SK-N-SH (cell line): Measurements from ENCODE around the gene ZNRF4. TPM values are rescaled to one million over a fixed set of nuclear protein-coding genes. Genes with fewer than 3 reads are reported as not detected.

Experiments
- CTCF ChIA-PET: fragments of 300-600, 350-600 bp; formaldehyde crosslinking; extraction: SDS; loops from one replicate; lab custom pipeline; 2021; lab: Yijun Ruan, JAX
- POLR2A ChIA-PET: fragments of 350-600 bp; sonication (Branson Sonifier 250); formaldehyde crosslinking; extraction: SDS; loops from one replicate; lab custom pipeline; 2020; ENCODE audit warnings: antibody characterized with exemption, inconsistent platforms; lab: Yijun Ruan, JAX
- DNase-seq: peaks from one replicate; pipeline ENCODE4 v3.0.0; 2012
- H2AFZ ChIP-seq: fragments of 200-600 bp; sonication (generic); 2 replicates; pipeline ENCODE4 v1.8.1; 2016; ENCODE audit warnings: antibody characterized with exemption, mild to moderate bottlenecking, low read depth
- H3F3A ChIP-seq: fragments of 200-600 bp; sonication (generic); replicated peaks from 2 replicates; pipeline ENCODE3; 2016; ENCODE audit warnings: antibody characterized with exemption, mild to moderate bottlenecking; ENCODE audit not compliant: insufficient read depth
- H3K27ac ChIP-seq, 2 experiments: fragments of 200-500 bp in 1 of 2; fragments of 200-600 bp in 1 of 2; sonication (Bioruptor generic) in 1 of 2; sonication (generic), shearing (Covaris generic) in 1 of 2; 2 replicates each; pipeline versions ENCODE4 v1.5.1 to v1.6.1; 2014 to 2016; ENCODE audit warnings: low read depth in 2 of 2, inconsistent platforms in 1 of 2, low read length in 1 of 2, mild to moderate bottlenecking in 1 of 2, mixed read lengths in 1 of 2
- H3K27me3 ChIP-seq: fragments of 200-600 bp; sonication (generic), shearing (Covaris generic); 2 replicates; pipeline ENCODE4 v1.6.1; 2016; ENCODE audit warnings: mixed run types; ENCODE audit not compliant: insufficient read depth
- H3K36me3 ChIP-seq, 2 experiments: fragments of 200-500 bp in 1 of 2; fragments of 200-600 bp in 1 of 2; sonication (Bioruptor generic) in 1 of 2; sonication (generic) in 1 of 2; replicated peaks in 1 of 2; 2 replicates each; pipeline versions ENCODE3 to v1.5.1; 2014 to 2016; ENCODE audit warnings: low read length in 1 of 2, mild to moderate bottlenecking in 1 of 2; ENCODE audit not compliant: insufficient read depth in 2 of 2, control insufficient read depth in 1 of 2
- H3K4me1 ChIP-seq, 2 experiments: fragments of 200-500 bp in 1 of 2; fragments of 200-600 bp in 1 of 2; sonication (Bioruptor generic) in 1 of 2; sonication (generic), shearing (Covaris generic) in 1 of 2; 2 replicates each; pipeline versions ENCODE4 v1.5.1 to v1.6.1; 2014 to 2016; ENCODE audit warnings: low read depth in 1 of 2, low read length in 1 of 2, mixed run types in 1 of 2; ENCODE audit not compliant: insufficient read depth in 2 of 2, control insufficient read depth in 1 of 2
- H3K4me2 ChIP-seq: fragments of 200-600 bp; sonication (generic), shearing (Covaris generic); 2 replicates; pipeline ENCODE4 v1.6.1; 2017; ENCODE audit warnings: mixed run types
- H3K4me3 ChIP-seq, 2 experiments: fragments of 200-500 bp in 1 of 2; fragments of 200-600 bp in 1 of 2; sonication (Bioruptor generic) in 1 of 2; sonication (generic), shearing (Covaris generic) in 1 of 2; 2 replicates each; pipeline versions ENCODE4 v1.5.1 to v1.8.1; 2014 to 2016; ENCODE audit warnings: low read depth in 2 of 2, inconsistent platforms in 1 of 2, low read length in 1 of 2, mild to moderate bottlenecking in 1 of 2, mixed read lengths in 1 of 2, moderate library complexity in 1 of 2
- H3K79me2 ChIP-seq: fragments of 200-600 bp; sonication (generic); 2 replicates; pipeline ENCODE4 v1.8.1; 2017; ENCODE audit warnings: mild to moderate bottlenecking; ENCODE audit not compliant: insufficient read depth
- H3K9ac ChIP-seq: fragments of 200-600 bp; sonication (generic); 2 replicates; pipeline ENCODE4 v1.6.1; 2017; ENCODE audit warnings: mixed run types
- H3K9me2 ChIP-seq: fragments of 200-600 bp; sonication (generic); 2 replicates; pipeline ENCODE4 v1.6.1; 2017; ENCODE audit warnings: mixed run types
- H3K9me3 ChIP-seq: fragments of 200-600 bp; sonication (generic); 2 replicates; pipeline ENCODE4 v1.6.1; 2017; ENCODE audit warnings: mixed run types, mild to moderate bottlenecking, moderate library complexity
- H4K20me1 ChIP-seq: fragments of 200-600 bp; sonication (generic); 2 replicates; pipeline ENCODE4 v1.6.1; 2017; ENCODE audit warnings: mild to moderate bottlenecking, mixed run types; ENCODE audit not compliant: insufficient read depth
- CHD2 ChIP-seq: fragments of 150-350 bp; IDR thresholded peaks from 2 replicates; pipeline ENCODE4 v1.6.1; 2018; ENCODE audit warnings: low read length; ENCODE audit not compliant: partially characterized antibody
- ELF1 ChIP-seq: IDR thresholded peaks from 2 replicates; pipeline ENCODE4 v1.4.0; 2012
- EP300 ChIP-seq, 2 experiments: IDR thresholded peaks; 2 replicates each; pipeline versions ENCODE4 v1.4.0 to v1.6.1; 2012; ENCODE audit warnings: borderline replicate concordance in 1 of 2, low read depth in 1 of 2, low read length in 1 of 2
- EZH2phosphoT487 ChIP-seq: fragments of 200-600 bp; sonication (generic); IDR thresholded peaks from 2 replicates; pipeline ENCODE4 v1.6.1; 2017; ENCODE audit warnings: low read depth, mixed run types, mild to moderate bottlenecking, antibody characterized with exemption, moderate library complexity, borderline replicate concordance
- FOSL2 ChIP-seq: IDR thresholded peaks from 2 replicates; pipeline ENCODE4 v1.4.0; 2012; ENCODE audit warnings: low read depth, mild to moderate bottlenecking, moderate library complexity, borderline replicate concordance
- JUND ChIP-seq: IDR thresholded peaks from 2 replicates; pipeline ENCODE4 v1.4.0; 2012
- NFIC ChIP-seq: IDR thresholded peaks from 2 replicates; pipeline ENCODE4 v1.4.0; 2012; ENCODE audit warnings: borderline replicate concordance
- NRF1 ChIP-seq: IDR thresholded peaks from 2 replicates; pipeline ENCODE4 v1.6.1; 2012; ENCODE audit warnings: low read depth, mild to moderate bottlenecking, low read length
- SMC3 ChIP-seq: IDR thresholded peaks from 2 replicates; pipeline ENCODE4 v1.6.1; 2012; ENCODE audit warnings: low read depth, low read length, improper control_type of control experiment
- WGBS: methylation state at CpG from one replicate; pipeline ENCODE4 v1.1.6; 2017; ENCODE audit warnings: low lambda C conversion rate; 5-methylcytosine and 5-hydroxymethylcytosine counted together
- polyA plus RNA-seq, 3 experiments: library from polyadenylated mRNA; depleted of rRNA; stranded (reverse); fragments of >200 nt; gene quantifications; 2 replicates each; pipeline ENCODE4 v1.2.3, GENCODE V29; 2012
- TF ChIP-seq, protein P1 (sequence below): IDR thresholded peaks from 2 replicates; pipeline ENCODE4; 2012
- TF ChIP-seq, protein P2 (sequence below): IDR thresholded peaks from 2 replicates; pipeline ENCODE4 v1.4.0; 2012; ENCODE audit warnings: low read depth, borderline replicate concordance
- TF ChIP-seq, protein P3 (sequence below): fragments of 150-350 bp; IDR thresholded peaks from 2 replicates; pipeline ENCODE4 v1.6.1; 2016; ENCODE audit warnings: mild to moderate bottlenecking, low read depth, low read length

The ZNRF4 gene
- polyA plus RNA-seq, 1 of the 3 experiments (the other 2 are of a cell fraction) = not detected

DNA sequence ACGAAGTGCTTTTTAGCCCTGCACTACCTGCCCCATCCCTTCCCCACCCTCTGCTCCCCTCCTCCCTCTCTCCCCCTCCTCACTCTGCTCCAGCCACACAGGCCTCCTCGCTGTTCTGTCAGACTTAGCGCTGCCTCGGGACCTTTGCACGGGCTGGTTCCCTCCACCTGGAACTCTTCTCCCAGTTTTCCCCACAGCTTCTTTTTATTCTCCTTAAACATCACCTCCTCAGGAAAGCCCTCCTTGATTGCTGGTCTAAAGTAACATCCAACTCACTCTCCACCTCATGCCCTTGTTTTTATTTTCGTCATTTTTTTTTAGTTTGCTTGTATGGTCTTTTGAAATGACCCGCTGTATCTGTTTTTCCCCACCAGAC lies 19.6 kb upstream of the ZNRF4 start:
- DNase-seq = no peak
- Histone ChIP-seq H3K4me2 (peak overlapping the region; percentile 33), H3K36me3 (no peaks in the 10 kb centered on the region), H3K79me2 (no peaks in the 10 kb centered on the region), H2AFZ (no peak overlapping the region), H4K20me1 (no peaks in the 10 kb centered on the region), H3K9me3 (no peaks in the 10 kb centered on the region), H3K9me2 (no peaks in the 10 kb centered on the region), H3K4me3 (no peak overlapping the region), H3K9ac (no peak overlapping the region), H3K27me3 (no peaks in the 10 kb centered on the region; the same call in 1 of the 2 replicates), H3F3A (peaks cover 15% of the 10 kb centered on the region), H3K27ac (peak overlapping the region in 1 of 2 experiments; percentile 37; a peak in 1 of 4 replicates), H3K4me1 (peaks cover 0 to 3% of the 10 kb centered on the region in 2 experiments; a peak in 1 of 4 replicates)
- 81% methylated on average over 7 of the region's 7 CpGs for WGBS
- CTCF ChIA-PET = interaction anchor here (1.3 kb wide), 1 partner anchor 32 kb away, joined by 3 read pairs; no protein-coding TSS in a partner anchor
- POLR2A ChIA-PET = interaction anchor here (1.3 kb wide), 1 partner anchor 31 kb away, joined by 4 read pairs; no protein-coding TSS in a partner anchor
- no peak for TF ChIP-seq JUND
- TF ChIP-seq FOSL2 = no peak
- no peak for TF ChIP-seq SMC3
- TF ChIP-seq NRF1 = no peak
- TF ChIP-seq, protein P1, sequence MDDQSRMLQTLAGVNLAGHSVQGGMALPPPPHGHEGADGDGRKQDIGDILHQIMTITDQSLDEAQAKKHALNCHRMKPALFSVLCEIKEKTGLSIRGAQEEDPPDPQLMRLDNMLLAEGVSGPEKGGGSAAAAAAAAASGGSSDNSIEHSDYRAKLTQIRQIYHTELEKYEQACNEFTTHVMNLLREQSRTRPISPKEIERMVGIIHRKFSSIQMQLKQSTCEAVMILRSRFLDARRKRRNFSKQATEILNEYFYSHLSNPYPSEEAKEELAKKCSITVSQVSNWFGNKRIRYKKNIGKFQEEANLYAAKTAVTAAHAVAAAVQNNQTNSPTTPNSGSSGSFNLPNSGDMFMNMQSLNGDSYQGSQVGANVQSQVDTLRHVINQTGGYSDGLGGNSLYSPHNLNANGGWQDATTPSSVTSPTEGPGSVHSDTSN = no peak
- TF ChIP-seq EZH2phosphoT487 = no peak
- TF ChIP-seq EP300 (IDR thresholded peaks at IDR 0.05; ENCODE audit: borderline replicate concordance in 1 of 2, low read depth in 1 of 2, low read length in 1 of 2) = no peak
- no peak for TF ChIP-seq NFIC
- TF ChIP-seq, protein P2, sequence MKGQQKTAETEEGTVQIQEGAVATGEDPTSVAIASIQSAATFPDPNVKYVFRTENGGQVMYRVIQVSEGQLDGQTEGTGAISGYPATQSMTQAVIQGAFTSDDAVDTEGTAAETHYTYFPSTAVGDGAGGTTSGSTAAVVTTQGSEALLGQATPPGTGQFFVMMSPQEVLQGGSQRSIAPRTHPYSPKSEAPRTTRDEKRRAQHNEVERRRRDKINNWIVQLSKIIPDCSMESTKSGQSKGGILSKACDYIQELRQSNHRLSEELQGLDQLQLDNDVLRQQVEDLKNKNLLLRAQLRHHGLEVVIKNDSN = no peak
- TF ChIP-seq ELF1 = no peak

DNA sequence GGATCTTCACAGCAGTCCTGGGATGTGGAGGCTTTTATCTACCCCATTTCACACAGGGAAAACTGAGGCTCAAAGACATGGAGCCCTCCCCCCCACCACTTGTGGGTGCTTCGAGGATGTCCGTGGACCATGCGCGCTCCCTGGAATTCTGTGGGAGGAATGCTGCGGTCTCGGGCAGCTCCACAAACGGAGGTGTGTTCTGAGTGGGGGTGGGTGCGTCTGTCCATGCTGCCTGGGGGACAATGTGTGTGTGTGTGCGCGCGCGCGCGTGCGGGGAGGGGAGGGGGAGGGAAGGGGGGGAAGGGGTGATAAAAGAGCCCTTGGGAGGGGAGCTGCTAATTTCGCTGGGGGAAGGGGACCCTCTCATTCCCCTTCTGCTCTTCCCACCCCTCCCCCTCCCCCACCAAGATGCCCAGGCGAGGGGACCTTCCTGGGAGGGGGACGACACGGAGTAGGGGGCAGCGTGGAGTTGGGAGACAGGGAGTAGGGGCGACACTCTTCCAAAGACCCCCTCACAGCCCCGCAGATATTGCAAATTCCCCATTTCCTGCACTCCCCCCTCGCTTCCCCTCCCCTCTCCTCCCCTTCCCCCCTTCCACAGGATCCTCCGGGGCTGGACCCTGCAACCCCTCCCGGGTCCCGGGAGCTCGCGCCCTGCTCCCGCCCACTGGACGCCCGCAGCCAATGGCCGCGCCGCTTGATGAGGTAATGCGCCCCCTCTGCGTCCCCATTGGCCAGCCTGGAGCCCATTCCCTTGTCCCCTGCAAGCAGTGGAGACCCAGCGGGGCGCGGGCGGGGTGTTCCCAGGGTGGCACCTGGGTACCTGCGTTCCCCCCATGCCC lies 18.9 kb upstream of the ZNRF4 start:
- H2AFZ ChIP-seq = peak overlapping the region; percentile 62; the same call in 1 of the 2 replicates
- TF ChIP-seq NRF1 (no peak), CHD2 (peak; percentile 56)
- TF ChIP-seq, protein P3, sequence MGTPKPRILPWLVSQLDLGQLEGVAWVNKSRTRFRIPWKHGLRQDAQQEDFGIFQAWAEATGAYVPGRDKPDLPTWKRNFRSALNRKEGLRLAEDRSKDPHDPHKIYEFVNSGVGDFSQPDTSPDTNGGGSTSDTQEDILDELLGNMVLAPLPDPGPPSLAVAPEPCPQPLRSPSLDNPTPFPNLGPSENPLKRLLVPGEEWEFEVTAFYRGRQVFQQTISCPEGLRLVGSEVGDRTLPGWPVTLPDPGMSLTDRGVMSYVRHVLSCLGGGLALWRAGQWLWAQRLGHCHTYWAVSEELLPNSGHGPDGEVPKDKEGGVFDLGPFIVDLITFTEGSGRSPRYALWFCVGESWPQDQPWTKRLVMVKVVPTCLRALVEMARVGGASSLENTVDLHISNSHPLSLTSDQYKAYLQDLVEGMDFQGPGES = no peak; the same call in 1 of the 2 replicates
- POLR2A ChIA-PET = interaction anchor here (1.0 to 1.3 kb wide), 3 partner anchors 12 to 93 kb away, joined by 3 to 6 read pairs (median 4); no protein-coding TSS in a partner anchor
- peaks cover 0 to 3% of the 10 kb centered on the region in 2 experiments; a peak in 1 of 4 replicates for H3K4me1 ChIP-seq
- H3K36me3 ChIP-seq = no peaks in the 10 kb centered on the region
- CTCF ChIA-PET = interaction anchor here (1.3 kb wide), 1 partner anchor 31 kb away, joined by 3 read pairs; no protein-coding TSS in a partner anchor
- H3K9me2 ChIP-seq = no peaks in the 10 kb centered on the region
- H3F3A ChIP-seq = peaks cover 15% of the 10 kb centered on the region
- H3K9me3 ChIP-seq = no peaks in the 10 kb centered on the region
- H3K9ac ChIP-seq = 0 out of 2 replicates have a peak overlapping the region, but pooled peaks have one; percentile 29
- no peaks in the 10 kb centered on the region; the same call in 1 of the 2 replicates for H3K27me3 ChIP-seq
- no peaks in the 10 kb centered on the region for H3K79me2 ChIP-seq
- WGBS = 2% methylated on average over 35 of the region's 41 CpGs
- no peaks in the 10 kb centered on the region for H4K20me1 ChIP-seq
- peak overlapping the region in 1 of 2 experiments; percentile 70; a peak in 1 of 4 replicates for H3K27ac ChIP-seq
- peak overlapping the region; percentile 72 for H3K4me2 ChIP-seq
- DNase-seq = peak; percentile 99
- H3K4me3 ChIP-seq = peak overlapping the region; percentile 45 to 47
